Heart left ventricle (tissue), 16 donors: ENCODE data around the gene USP32. TPM values are rescaled to one million over a fixed set of nuclear protein-coding genes. Genes with fewer than 3 reads are reported as not detected.

Source experiments
- ATAC-seq, 4 donors: fragments of 200-7000 bp; cut with Tn5 transposase; one replicate each; pipeline ENCODE4 v1.9.1; 2020 to 2022; ENCODE audit warnings: moderate library complexity in 4 of 4, mild to moderate bottlenecking in 3 of 4, moderate number of reproducible peaks in 1 of 4
- DNase-seq, 5 donors: peaks; one replicate each; pipeline ENCODE4 v3.0.0-alpha.2; 2020
- H3K27ac ChIP-seq, 12 donors: fragments of 200-600 bp; sonication (generic) in 4 of 12; one replicate each; pipeline versions ENCODE4 v1.5.0 to v1.8.0; 2016 to 2022; ENCODE audit warnings: mild to moderate bottlenecking in 2 of 12
- H3K27me3 ChIP-seq, 9 donors: fragments of 200-600 bp; sonication (generic) in 2 of 9; one replicate each; pipeline versions ENCODE4 v1.5.1 to v1.8.0; 2016 to 2022; ENCODE audit warnings: mild to moderate bottlenecking in 3 of 9
- H3K36me3 ChIP-seq, 9 donors: fragments of 200-600 bp; sonication (generic) in 2 of 9; one replicate each; pipeline versions ENCODE4 v1.5.0 to v1.8.0; 2018 to 2022; ENCODE audit warnings: mild to moderate bottlenecking in 2 of 9
- H3K4me1 ChIP-seq, 12 donors: fragments of 200-600 bp; sonication (generic) in 4 of 12; one replicate each; pipeline versions ENCODE4 v1.5.0 to v1.8.0; 2016 to 2022; ENCODE audit warnings: mild to moderate bottlenecking in 3 of 12
- H3K4me3 ChIP-seq, 12 donors: fragments of 200-600 bp; sonication (generic) in 4 of 12; one replicate each; pipeline versions ENCODE4 v1.5.0 to v1.8.0; 2017 to 2022; ENCODE audit warnings: mild to moderate bottlenecking in 9 of 12, moderate library complexity in 4 of 12
- H3K9me3 ChIP-seq, 12 donors: fragments of 200-600 bp; sonication (generic) in 4 of 12; one replicate each; pipeline versions ENCODE4 v1.5.0 to v1.8.0; 2016 to 2022; ENCODE audit warnings: mild to moderate bottlenecking in 1 of 12
- POLR2A ChIP-seq, 2 donors: fragments of 450-650 bp; IDR thresholded peaks; one replicate each; pipeline ENCODE4 v1.6.1; 2017; ENCODE audit warnings: antibody characterized with exemption in 2 of 2, mild to moderate bottlenecking in 2 of 2, moderate library complexity in 2 of 2
- WGBS, 4 donors: extraction: QIAGEN DNeasy Blood & Tissue Kit in 2 of 4; methylation state at CpG; one replicate each; pipeline versions ENCODE4 v1.1.5 to v1.1.7; 2013 to 2018; 5-methylcytosine and 5-hydroxymethylcytosine counted together
- intact Hi-C, 10 donors: fragments of 100-400 bp; cut with DNase I; formaldehyde crosslinking; loops; one replicate each; pipeline versions ENCODE4 v1.11.1 to v1.14.2; 2022
- polyA plus RNA-seq, 2 donors: library from polyadenylated mRNA; stranded (reverse); fragments of 200-250 nt; gene quantifications; one replicate each; pipeline ENCODE4 v1.2.3, GENCODE V29; 2013
- total RNA-seq, 9 donors: library from RNA; depleted of rRNA in 2 of 9; stranded (reverse); fragments of >200 nt in 2 of 9; fragmentation: NEBNext Ultra II Directional in 3 of 9; extraction: Animal tissue kit (Norgen Biotek cat#: 25700) in 3 of 9; gene quantifications; one replicate each; pipeline versions ENCODE4 v1.1.0 to v1.2.4, GENCODE V29; 2016 to 2023
- TF ChIP-seq, protein P1 (sequence below), 12 donors: fragments of 200-600 bp; sonication (generic) in 4 of 12; IDR thresholded peaks; one replicate each; pipeline versions ENCODE4 v1.5.0 to v1.8.0; 2018 to 2022; ENCODE audit warnings: antibody characterized with exemption in 12 of 12, mild to moderate bottlenecking in 5 of 12
- donor health status: ischemic (EF 13 %, LVEDD 7.1; RV severe dilation, severe dysfunction).
- donor health status: healthy with polysubstance abuse.
- donor health status: DM: no; HTN: yes; CAD: no.
- donor health status: DM: no; HTN: no; CAD: no.
- donor health status: ischemic (EF 25% LVEDD 6.9; RV normal size, moderate dysfunction).
- donor health status: ischemic (EF 25% LVEDD 5.7; RV mildly dilated, moderate dysfunction).
- donor health status: healthy.
- donor health status: DM: yes; HTN: yes; CAD: no.
- donor health status: ischemic (EF 35%, LVEDD 5.7; RV mildly dilated, moderate dysfunction).
- donor health status: nonischemic (EF 11% LVEDD 7.7; RV severe dilation, severe dysfunction).
- donor health status: DM: yes; HTN: yes; CAD: no.
- donor health status: PGD.
- donor health status: ischemic (EF 29% LVEDD 5.4; RV normal size, mild dysfunction).
- donor health status: nonischemic (EF 23%, LVEDD 6.1; RV moderate dilation, normal function).

The USP32 gene
- total and polyA plus RNA-seq, 11 donors, result 9.8 to 50.0 (median 30.3) TPM

- no peaks in the 10 kb centered on the region for H3K27me3 ChIP-seq
- H3K4me1 ChIP-seq, result peaks cover 0 to 10% (median 0%) of the 10 kb centered on the region in 12 donors
- no peak overlapping the region for H3K4me3 ChIP-seq
- TF ChIP-seq POLR2A (IDR thresholded peaks at IDR 0.05), result no peak
- TF ChIP-seq, protein P1, sequence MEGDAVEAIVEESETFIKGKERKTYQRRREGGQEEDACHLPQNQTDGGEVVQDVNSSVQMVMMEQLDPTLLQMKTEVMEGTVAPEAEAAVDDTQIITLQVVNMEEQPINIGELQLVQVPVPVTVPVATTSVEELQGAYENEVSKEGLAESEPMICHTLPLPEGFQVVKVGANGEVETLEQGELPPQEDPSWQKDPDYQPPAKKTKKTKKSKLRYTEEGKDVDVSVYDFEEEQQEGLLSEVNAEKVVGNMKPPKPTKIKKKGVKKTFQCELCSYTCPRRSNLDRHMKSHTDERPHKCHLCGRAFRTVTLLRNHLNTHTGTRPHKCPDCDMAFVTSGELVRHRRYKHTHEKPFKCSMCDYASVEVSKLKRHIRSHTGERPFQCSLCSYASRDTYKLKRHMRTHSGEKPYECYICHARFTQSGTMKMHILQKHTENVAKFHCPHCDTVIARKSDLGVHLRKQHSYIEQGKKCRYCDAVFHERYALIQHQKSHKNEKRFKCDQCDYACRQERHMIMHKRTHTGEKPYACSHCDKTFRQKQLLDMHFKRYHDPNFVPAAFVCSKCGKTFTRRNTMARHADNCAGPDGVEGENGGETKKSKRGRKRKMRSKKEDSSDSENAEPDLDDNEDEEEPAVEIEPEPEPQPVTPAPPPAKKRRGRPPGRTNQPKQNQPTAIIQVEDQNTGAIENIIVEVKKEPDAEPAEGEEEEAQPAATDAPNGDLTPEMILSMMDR (IDR thresholded peaks at IDR 0.05), result no peak
- DNase-seq, result no peak
- ATAC-seq, result no peak
- H3K36me3 ChIP-seq, result peaks cover 0 to 9% (median 3%) of the 10 kb centered on the region in 9 donors
- intact Hi-C loops, result no loop called here
- no peaks in the 10 kb centered on the region for H3K9me3 ChIP-seq
- no peak overlapping the region for H3K27ac ChIP-seq
Observed at GRCh38 chr17:60280673-60281072, 111.3 kb downstream of the USP32 start.

GRCh38 chr17:60278237-60278636 is 113.7 kb downstream of the USP32 start:
- Histone ChIP-seq H3K27me3 (no peaks in the 10 kb centered on the region), H3K36me3 (peaks cover 0 to 4% (median 0%) of the 10 kb centered on the region in 9 donors), H3K4me1 (no peaks in the 10 kb centered on the region), H3K4me3 (no peak overlapping the region), H3K9me3 (no peaks in the 10 kb centered on the region), H3K27ac (no peak overlapping the region)
- WGBS, 4 donors, result 90 to 96% (median 92%) methylated on average over 2 of the region's 2 CpGs
- DNase-seq, result no peak
- intact Hi-C loops, result no loop called here
- TF ChIP-seq, protein P1 (IDR thresholded peaks at IDR 0.05), result no peak
- TF ChIP-seq POLR2A (IDR thresholded peaks at IDR 0.05), result no peak
- no peak for ATAC-seq

GRCh38 chr17:60277258-60277657 is 114.7 kb downstream of the USP32 start:
- DNase-seq, result no peak
- TF ChIP-seq POLR2A (IDR thresholded peaks at IDR 0.05), result no peak
- TF ChIP-seq, protein P1 (IDR thresholded peaks at IDR 0.05), result no peak
- intact Hi-C loops, result no loop called here
- Histone ChIP-seq H3K36me3 (peaks cover 0 to 4% (median 0%) of the 10 kb centered on the region in 9 donors), H3K27ac (no peak overlapping the region), H3K4me1 (no peaks in the 10 kb centered on the region), H3K9me3 (no peaks in the 10 kb centered on the region), H3K27me3 (no peaks in the 10 kb centered on the region), H3K4me3 (no peak overlapping the region)
- no peak for ATAC-seq
- WGBS, 4 donors, result 88 to 94% (median 90%) methylated on average over 1 of the region's 1 CpG

DNA sequence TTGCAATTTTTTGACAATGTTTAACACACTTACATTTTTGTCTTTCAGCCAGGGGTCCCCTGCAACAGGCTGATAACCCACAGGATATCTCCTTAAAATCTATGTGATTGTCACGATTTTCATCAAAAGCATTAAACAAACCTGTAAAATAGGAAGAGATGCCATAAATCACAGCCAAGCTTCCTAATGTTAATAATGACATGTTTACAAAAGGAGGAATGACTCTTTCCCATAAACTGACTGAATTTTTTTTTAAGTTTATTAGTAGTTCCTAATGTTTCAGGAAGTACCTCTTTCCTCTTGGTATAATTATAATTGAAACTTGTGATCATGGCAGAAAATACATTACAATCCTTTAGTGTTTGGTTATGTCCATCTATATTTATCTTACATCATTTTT is 122.5 kb downstream of the USP32 start:
- Histone ChIP-seq H3K9me3 (no peaks in the 10 kb centered on the region), H3K4me1 (no peaks in the 10 kb centered on the region), H3K27ac (no peak overlapping the region), H3K36me3 (peaks cover 0 to 52% (median 42%) of the 10 kb centered on the region in 9 donors), H3K27me3 (no peaks in the 10 kb centered on the region), H3K4me3 (no peak overlapping the region)
- intact Hi-C loops, result no loop called here
- TF ChIP-seq POLR2A (IDR thresholded peaks at IDR 0.05), result no peak
- TF ChIP-seq, protein P1 (IDR thresholded peaks at IDR 0.05), result no peak
- no peak for ATAC-seq
- WGBS, 4 donors, result 55 to 78% (median 69%) methylated on average over 1 of the region's 1 CpG
- no peak for DNase-seq
